Left kidney (tissue), 2 donors: ENCODE results near the gene POLR3A. TPM values are rescaled to one million over a fixed set of nuclear protein-coding genes. Genes with fewer than 3 reads are reported as not detected.
"Not testable (repeated sequence)": the region's sequence is repeated elsewhere in the genome, so short reads cannot be mapped to it uniquely, and the experiment has no call there.

Source experiments
- DNase-seq: peaks from one replicate; pipeline ENCODE4 v3.0.0-alpha.2; 2013
- polyA plus RNA-seq: library from polyadenylated mRNA; unstranded; fragments of 120-200 nt; gene quantifications from one replicate; pipeline ENCODE4 v1.2.1, GENCODE V29; 2013; ENCODE audit not compliant: insufficient read length

The POLR3A gene
- polyA plus RNA-seq, 1 donor: 20.3 TPM

DNA sequence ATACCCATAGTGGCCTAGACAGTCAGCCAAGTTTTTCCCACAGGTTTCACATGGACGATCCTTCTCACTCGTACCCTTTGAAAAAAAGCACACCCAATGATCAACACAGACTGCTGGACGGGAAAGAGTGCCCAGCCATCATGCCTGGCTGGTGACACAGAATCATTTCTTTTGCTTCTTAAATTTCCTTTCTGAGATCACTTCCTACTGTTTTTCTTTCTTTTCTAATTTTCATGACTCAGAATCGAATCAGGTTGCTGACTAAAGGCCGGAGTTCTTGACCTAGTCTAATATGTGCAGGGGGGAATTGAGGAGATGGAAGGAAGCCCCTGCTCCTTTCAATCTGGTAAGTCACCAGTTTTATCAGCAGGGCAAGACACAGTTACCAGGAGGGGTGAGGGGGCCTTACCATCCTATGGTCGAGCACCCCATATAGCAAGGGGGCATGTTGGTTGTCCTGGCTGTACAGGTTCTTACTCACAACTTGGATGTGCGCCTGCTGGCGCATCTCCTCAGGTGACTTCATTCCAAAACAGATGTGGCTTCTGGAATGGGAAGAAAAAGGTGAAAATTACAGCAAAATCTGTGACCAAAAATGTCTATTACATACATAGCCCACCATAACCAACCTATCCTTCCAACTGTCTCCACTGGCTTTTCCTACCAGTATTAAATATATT lies 3.5 kb downstream of the POLR3A start:
- no peak for DNase-seq

DNA sequence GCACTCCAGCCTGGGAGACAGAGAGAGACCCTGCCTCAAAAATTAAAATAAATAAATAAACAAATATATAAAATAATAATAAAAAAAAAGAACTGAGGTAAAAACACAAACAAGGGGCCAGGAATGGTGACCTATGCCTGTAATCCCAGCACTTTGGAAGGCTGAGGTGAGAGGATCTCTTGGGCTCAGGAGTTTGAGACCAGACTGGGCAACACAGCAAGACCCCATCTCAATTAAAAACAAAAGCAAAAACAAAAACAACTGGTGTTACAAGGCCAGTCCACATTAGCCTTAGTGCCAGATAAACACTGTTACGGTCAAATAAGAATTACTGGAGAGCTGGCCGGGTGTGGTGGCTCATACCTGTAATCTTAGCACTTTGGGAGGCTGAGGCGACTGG lies 5.6 kb downstream of the POLR3A start:
- DNase-seq: no peak

DNA sequence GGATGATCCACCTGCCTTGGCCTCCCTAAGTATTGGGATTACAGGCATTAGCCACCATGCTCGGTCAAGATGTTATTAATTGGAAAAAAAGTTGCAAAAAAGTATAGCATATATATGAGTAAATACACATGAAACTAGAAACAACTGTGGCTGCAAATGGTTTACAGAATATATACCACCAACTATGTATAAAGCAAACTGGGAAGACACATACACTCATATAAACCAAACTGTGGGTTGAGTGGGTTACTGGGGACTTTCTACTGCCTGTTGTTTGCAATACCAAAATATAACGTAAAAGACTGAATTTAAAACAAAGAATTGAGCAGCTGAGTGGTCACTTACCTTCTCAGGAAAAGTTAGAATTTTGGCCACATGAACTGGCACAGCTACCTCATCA lies 8.1 kb downstream of the POLR3A start:
- no peak for DNase-seq

DNA sequence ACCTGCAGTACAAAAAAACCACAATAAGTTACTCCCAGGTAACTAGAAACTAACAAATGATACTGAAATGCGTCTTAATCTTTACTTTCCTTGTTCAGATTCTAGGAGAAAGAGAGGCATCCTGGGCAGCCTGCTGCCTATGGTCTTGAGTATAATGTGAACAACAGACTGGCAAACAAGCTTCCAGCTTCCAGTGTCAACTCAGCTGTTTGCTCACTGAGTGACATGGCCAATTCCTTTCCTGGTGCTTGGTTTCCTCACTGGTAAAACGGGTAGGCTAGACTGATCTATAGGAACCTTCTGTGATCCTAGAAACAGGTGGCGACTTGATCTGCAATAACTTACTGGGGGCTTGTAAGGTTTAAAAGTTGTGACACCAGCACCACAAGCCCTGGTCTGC lies 10.1 kb downstream of the POLR3A start:
- no peak for DNase-seq

DNA sequence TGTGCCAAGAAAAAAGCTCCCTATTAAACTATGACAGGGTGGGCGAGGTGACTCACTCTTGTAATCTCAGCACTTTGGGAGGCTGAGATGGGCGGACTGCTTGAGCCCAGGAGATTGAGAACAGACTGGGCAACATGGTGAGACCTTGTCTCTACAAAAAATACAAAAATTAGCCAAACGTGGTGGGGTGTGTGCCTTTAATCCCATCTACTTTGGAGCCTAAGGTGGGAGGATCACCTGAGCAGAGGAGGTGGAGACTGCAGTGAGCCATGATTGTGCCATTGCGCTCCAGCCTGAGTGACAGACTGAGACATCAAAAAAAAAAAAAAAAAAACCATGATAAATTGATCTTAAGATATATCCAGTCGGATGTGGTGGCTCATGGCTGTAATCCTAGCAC lies 11.5 kb downstream of the POLR3A start:
- DNase-seq: no peak

DNA sequence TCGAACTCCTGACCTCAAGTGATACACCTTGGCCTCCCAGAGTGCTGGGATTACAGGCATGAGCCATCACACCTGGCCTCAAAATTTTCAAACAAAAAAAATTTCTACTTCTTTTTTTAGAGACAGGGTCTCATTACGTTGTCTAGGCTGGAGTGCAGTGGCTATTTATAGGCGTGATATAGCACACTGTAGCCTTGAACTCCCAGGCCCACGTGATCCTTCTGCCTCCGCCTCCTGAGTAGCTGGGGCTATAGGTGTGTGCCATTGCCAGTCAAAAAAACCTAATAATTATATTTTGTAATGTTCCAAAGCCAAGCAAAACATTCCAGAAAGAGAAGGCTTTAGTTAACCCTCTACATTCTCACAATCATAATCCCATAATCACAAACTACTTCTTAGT lies 13.8 kb downstream of the POLR3A start:
- no peak for DNase-seq

DNA sequence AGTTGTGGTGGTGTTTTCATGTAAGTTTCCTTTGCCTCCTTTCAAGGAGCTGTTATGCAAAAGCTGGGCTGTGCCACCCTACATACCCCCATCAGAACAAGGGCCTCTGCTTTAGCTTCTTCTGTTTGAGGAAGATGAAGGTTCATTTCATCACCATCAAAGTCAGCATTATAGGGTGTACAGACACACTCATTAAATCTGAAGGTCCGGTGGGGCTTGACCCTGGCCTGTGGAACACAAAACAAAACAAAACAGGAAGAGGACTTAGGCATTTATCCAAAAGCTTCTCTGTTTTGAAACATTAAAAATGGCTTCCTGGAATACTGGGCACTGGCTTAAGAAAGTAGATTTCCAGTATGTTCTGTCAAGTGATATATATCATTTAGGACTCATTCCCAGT lies 15.8 kb downstream of the POLR3A start:
- no peak for DNase-seq

DNA sequence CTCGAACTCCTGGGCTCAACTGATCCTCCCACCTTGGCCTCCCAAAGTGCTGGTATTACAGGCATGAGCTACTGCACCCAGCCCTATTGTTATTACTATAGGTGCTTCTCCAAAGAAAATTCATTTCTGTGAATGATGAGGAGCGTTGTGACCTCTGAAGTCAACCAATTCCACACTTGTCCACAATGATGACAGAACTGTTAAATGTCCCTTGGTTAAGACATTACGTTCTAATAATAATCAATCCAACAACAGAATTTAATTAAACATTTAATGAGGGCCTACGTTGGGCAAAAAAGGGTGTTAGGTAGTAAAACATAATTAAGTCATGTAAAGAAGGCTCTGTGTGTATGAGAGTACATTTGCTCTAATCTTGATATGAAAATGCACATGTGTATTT lies 18.2 kb downstream of the POLR3A start:
- DNase-seq: no peak

DNA sequence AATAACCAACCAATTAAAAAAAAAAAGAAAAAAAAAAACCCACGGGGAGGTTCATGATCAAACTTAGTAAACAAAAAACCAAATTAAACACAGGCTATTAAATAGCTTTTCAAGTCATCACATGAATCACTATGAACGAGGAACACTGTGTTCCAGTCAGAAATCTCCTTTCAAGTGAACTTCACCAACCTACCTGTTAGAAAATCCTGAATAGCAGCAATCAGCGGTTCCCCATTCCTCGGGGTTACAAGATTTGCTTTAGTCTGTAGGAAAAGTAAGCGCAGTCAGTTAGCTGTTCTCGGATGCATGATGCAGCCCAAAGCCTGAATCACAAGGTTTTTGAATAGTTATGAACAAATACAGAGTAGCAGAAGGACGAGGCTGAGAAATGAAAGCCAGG lies 19.0 kb downstream of the POLR3A start:
- no peak for DNase-seq

DNA sequence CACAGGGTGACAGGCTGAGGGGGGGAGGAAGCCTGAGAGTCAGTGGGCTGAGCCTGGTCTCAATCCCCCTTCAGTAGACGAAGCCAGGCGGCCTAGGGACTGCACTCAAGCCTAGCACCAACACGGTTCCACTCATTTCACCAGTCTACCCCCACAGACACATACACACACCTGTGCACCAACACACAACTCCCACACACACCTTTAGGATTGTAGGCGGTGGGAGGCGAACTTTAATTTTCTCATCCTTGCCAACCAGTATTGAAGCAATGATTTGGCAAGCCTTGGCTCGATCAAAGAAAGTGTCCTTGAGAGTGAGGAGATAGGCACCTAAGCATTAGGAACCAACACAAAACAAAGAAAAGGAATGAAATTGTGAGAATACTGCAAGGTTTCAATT lies 19.7 kb downstream of the POLR3A start:
- no peak for DNase-seq

DNA sequence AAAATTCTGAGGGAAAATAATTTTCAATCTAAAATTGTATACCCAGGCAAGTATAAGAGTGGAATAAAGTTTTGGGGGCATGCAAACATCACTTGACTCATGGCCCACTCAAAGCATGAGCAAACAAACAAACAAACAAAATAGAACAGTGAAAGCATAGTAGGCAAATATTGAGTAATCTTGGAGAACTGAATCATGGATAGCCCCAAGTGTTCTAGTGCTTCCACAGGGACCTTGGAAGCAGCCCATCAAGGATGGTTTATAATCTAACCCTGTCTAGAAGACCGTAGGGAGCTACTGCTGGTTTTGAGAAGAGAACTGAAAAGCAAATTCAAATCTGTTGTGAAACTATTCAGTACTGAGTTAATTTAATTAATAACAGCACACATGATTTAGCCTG lies 22.1 kb downstream of the POLR3A start:
- DNase-seq: no peak

DNA sequence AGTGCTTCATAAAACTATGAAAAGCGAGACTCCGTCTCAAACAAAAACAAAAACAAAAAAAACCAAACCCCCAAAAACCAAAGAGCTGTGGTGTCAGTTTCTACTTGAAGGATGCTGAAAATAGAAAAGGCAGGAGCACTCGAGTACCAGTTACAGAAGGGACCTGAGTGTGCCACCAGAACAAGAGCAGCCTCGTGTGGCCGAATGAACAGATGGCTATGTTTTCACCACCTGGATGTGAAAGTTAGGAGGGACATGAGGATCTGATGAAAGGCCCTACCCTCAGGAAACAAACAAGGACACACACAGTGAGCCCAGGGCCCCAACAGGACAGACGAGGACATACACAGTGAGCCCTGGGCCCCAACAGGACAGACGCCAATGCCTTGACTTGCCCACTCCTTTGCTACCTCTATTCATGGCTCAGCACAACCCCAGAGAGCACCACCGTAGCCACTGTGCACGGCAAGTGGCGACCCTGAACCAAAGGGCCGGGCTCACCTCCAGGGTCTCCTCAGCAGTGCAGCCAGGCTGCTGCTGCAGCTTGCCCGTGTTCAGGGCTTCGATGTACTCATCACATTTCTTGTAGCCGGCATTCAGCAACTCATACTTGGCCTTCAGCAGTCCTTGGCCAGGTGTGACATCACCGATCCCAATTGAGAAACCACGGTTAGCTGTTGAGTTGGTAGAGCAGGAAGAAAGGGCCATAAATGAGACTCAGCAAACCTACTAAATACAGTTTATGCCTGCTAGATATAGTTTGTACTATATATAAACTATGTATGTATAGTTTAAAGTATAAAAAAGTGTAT lies 24.9 kb downstream of the POLR3A start:
- DNase-seq: no peak

DNA sequence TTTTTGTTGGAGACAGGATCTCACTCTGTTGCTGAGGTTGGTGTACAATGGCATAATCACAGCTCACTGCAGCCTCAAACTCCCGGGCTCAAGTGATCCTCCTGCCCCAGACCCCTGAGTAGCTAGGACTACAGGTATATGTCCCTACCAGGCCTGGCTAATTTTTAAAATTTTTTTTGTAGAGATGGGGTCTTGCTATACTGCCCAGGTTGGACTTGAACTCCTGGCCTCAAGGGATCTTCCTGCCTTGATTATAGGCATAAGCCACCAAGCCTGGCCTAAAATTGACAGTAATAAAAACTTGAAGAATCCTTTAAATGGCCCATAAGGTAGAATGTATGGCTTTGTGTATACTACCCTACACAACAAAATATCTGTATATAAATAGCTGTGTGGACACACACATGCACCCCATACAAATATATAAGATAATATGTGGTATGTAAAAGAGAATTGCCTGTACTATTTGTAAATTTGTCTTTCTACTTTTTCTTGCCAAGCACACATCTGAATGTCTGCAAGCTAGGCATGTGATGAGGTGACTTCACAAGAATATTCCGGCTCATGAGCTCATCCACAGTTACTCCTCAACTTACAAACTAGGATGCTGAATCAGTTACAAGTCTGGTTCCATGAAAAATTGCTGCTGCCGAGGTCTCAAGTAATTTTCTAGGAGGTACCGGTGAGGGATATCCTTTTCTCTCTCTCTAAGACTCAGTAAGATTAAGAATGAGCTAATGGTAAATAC lies 26.6 kb downstream of the POLR3A start:
- DNase-seq: no peak

DNA sequence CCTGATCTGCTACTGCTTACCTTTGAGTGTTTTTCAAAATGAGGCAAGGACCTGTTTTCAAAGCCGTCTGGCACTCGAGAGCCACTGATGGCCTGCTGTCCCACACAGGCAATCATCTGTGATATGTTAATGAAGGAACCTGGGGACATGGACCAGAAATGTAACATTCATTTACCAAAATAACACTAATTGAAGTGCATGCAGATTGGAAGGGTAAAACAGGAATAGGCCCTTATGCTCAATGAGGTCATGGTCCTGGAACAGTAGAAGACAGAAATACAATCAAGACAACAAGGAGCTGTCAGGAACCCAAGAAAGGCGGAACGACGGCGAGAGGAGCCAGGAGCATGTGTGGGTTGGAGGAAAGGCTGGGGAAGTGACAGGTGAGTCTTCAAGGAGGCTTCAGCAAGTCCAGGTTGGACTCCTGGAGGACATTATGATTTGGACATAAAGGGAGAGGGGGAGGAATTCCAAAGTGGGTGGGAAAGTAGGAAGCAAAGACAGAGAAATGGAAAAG lies 28.3 kb downstream of the POLR3A start:
- DNase-seq: no peak

DNA sequence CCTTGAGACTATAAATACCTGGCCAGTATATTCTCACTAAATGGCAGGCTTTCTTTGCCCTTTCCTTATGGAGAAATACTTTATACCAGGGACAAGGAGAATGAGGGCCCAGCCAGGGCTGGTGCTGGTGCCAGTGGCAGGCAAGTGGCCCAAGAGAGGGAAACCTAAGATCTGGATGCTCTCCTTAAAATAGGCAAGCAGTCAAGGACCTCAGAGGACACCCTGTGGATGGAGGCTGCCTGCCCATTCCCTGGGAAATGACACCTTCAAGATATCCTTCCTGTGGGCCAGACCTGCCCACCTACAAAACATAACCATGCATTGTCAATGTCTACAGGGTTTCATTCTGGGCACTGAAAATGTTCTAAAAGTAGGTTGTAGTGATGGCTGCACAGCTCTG lies 29.1 kb downstream of the POLR3A start:
- no peak for DNase-seq

DNA sequence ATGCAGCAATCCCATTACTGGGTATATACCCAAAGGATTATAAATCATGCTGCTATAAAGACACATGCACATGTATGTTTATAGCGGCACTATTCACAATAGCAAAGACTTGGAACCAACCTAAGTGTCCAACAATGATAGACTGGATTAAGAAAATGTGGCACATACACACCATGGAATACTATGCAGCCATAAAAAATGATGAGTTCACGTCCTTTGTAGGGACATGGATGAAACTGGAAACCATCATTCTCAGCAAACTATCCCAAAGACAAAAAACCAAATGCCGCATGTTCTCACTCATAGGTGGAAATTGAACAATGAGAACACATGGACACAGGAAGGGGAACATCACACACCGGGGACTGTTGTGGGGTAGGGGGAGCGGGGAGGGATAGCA lies 30.5 kb downstream of the POLR3A start:
- not testable (repeated sequence) for DNase-seq

DNA sequence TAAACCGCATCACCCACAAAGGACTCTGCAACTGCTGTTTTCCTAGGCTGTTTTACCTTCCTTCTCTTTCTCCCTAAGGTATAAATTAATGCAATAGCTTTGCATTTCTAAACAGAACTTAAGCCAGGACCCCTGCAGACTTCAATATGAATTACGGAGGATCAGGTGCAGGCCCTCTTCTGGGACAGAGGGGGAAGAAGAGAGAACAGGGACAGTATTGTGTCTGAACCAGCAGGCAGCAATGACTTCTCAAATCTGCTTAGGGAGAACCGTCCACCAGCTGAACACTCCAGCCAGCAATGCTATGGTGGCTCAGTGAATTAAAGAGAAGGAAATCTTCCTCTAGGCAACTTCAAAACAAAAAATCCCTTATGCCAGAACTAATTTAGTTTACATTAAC lies 35.7 kb downstream of the POLR3A start:
- no peak for DNase-seq

DNA sequence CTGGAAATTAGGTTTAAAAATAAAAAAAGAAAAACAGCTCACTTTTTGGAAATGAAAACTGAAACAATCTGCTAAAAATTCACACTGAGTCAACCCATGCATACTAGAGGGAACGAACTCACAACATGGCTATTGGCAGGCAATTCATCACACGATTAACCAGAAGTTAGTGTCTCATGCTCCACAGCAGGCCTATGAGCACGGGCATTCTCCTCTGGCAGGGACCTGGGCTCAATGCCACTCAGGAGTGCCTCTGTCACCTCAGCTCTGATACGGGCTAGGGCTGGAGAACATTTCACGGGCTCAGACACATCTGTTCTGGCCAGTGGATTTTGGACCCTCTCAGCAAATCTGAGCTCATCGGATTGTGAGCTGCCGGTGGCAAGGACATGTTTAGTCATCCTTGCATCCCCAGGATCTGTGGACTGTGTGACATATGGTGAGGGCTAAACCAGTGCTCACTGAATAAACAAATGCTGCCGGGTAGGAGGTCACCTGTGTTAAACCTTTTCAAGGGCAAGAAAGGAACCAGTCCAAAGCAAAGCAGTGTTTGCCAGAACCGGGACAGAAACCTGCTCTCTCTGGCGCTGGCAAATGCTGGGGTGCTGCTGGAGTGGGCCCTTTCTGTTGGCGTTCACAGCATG lies 40.1 kb downstream of the POLR3A start:
- DNase-seq: no peak

DNA sequence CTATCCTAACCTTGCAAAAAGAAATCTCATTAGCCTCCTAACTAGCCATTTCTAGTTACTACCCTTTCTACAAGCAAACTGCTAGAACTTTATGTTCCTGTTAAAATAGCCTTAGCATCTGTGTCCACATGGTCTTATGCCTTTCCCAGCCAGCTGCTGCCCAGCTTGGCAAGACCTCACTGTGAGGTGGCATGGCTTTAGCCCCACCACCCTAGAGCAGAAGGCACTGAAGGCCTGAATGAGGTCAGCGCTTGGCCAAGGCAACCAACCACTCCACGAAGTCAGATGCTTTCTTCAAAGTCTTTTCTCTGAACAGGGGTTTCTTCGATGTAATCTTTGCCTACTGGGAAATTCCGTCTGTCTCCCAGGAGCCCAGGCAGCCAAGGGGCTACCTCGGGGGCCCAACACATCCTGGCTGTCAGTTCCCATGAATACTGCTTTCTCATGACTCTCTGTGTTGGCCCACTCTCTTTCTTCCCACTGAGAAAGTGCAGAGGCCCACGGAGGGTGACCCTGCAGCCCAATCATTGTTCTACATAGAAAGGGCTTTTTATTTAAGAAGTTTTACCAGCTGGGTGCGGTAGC lies 41.6 kb downstream of the POLR3A start:
- no peak for DNase-seq

DNA sequence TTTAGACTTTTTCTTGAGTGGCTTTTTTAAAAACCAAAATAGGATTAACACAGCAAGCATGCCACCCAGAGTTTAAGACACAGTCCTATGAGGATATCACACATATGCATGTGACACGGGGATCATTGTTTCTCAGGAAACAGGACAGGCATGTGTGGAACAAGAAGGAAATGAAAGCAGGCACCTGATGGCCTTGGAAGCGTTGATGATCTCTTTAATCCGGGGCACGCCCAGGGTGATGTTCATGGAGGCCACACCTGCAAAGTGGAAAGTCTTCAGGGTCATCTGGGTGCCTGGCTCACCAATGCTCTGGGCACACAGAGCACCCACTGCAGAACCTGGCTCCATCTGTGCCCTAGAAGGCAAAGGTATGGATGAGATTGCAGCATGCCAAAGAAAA lies 44.3 kb downstream of the POLR3A start:
- no peak for DNase-seq

DNA sequence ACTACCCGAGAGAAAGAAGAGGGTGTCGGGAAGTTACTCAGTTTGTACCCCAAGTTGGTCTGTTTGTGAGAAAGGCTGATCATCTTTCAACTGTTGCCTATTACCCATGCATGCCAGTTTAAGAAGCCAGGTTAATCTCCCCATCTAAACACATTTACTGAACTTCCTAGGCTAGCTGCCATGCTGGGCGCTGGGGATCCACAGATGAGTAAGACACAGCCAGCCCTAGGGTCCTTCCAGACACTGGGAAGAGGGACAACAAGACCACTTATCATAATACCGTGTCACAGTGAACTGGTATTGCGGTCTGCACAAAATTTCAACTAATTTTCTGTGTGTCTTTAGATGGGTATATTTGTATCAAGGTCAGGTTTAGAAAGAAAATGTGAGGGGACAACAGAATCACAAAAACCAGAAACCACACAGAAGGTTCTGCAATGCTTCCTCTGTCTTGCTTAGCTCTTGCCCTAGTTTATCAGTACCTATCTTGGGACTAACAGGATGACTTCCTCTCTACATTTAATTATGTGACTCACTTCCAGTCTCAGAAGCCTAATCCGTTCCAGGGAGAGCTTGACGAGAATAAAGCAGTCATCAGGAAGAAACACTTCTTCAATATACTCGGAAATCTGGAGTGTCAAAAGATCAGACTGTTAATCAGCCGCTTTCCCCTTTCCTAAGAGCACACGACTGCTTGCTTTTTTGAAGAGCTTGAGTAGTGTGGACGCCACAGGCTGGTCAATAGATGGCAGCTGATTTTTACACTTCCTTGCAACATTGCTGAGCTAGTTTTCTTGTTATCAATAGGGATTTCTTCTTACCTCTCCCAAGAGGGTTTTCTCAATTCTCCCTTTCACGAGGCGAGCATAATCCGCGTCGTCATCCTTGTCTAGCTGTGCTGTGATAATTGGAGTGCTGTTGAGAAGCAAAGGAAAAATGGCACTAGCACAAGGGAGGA lies 45.7 kb downstream of the POLR3A start:
- no peak for DNase-seq
